HepG2 (cell line): Measurements from ENCODE around the gene JADE2.

Experiments
- EZH2 ChIP-seq: conservative IDR thresholded peaks from 2 replicates; pipeline ENCODE4 v1.6.1; 2012; ENCODE audit warnings: mild to moderate bottlenecking, low read depth, low read length, moderate library complexity
- HCFC1 ChIP-seq: fragments of 150-350 bp; IDR thresholded peaks from 2 replicates; pipeline ENCODE4 v1.6.1; 2014; ENCODE audit warnings: low read depth, low read length
- KMT2A ChIP-seq: sonication (generic); formaldehyde crosslinking; IDR thresholded peaks from 2 replicates; pipeline ENCODE4 v1.4.0; 2020; ENCODE audit warnings: missing genetic modification reagents
- PRMT3 ChIP-seq: sonication (generic); formaldehyde crosslinking; IDR thresholded peaks from 2 replicates; pipeline ENCODE4 v1.8.1; 2022; ENCODE audit warnings: low read depth, mild to moderate bottlenecking, moderate library complexity, missing genetic modification reagents, borderline replicate concordance
- STAT6 ChIP-seq: sonication (generic); formaldehyde crosslinking; IDR thresholded peaks from 2 replicates; pipeline ENCODE4 v1.4.0; 2020; ENCODE audit warnings: missing genetic modification reagents, mild to moderate bottlenecking, borderline replicate concordance
- ZBTB2 ChIP-seq: sonication (generic); formaldehyde crosslinking; IDR thresholded peaks from 2 replicates; pipeline ENCODE4 v1.8.0; 2022; ENCODE audit warnings: low read depth, missing genetic modification reagents
- ZNF337 ChIP-seq: sonication (generic); formaldehyde crosslinking; IDR thresholded peaks from 2 replicates; pipeline ENCODE4 v1.5.1; 2020; ENCODE audit warnings: missing genetic modification reagents, low read depth, mild to moderate bottlenecking, borderline replicate concordance
- ZNF670 ChIP-seq: sonication (generic); formaldehyde crosslinking; IDR thresholded peaks from 2 replicates; pipeline ENCODE4 v1.8.0; 2022; ENCODE audit warnings: mild to moderate bottlenecking, missing genetic modification reagents, borderline replicate concordance
- ZNF792 ChIP-seq: IDR thresholded peaks from 2 replicates; pipeline ENCODE4 v1.6.1; 2016

GRCh38 chr5:134571693-134572405 lies 46.4 kb downstream of the JADE2 start:
- TF ChIP-seq ZNF670 (CRISPR knock-in tag) (no peak), ZNF792 (CRISPR knock-in tag) (no peak), STAT6 (CRISPR knock-in tag) (no peak), EZH2 (no peak), KMT2A (CRISPR knock-in tag) (no peak), ZNF337 (no peak), ZBTB2 (no peak), PRMT3 (no peak), HCFC1 (no peak)
